AG09319 (cell line): ENCODE results near the gene RPS27.

Experiments used
- DNase-seq: peaks from one replicate; pipeline ENCODE4 v3.0.0-alpha.2; 2010; ENCODE audit warnings: low read depth; ENCODE audit errors: extremely low read depth
- TF ChIP-seq, protein P1 (sequence below): IDR thresholded peaks from 2 replicates; pipeline ENCODE4 v1.5.1; 2011; ENCODE audit warnings: low read depth, mild to moderate bottlenecking, inconsistent platforms, low read length, moderate library complexity

Gene RPS27

DNA sequence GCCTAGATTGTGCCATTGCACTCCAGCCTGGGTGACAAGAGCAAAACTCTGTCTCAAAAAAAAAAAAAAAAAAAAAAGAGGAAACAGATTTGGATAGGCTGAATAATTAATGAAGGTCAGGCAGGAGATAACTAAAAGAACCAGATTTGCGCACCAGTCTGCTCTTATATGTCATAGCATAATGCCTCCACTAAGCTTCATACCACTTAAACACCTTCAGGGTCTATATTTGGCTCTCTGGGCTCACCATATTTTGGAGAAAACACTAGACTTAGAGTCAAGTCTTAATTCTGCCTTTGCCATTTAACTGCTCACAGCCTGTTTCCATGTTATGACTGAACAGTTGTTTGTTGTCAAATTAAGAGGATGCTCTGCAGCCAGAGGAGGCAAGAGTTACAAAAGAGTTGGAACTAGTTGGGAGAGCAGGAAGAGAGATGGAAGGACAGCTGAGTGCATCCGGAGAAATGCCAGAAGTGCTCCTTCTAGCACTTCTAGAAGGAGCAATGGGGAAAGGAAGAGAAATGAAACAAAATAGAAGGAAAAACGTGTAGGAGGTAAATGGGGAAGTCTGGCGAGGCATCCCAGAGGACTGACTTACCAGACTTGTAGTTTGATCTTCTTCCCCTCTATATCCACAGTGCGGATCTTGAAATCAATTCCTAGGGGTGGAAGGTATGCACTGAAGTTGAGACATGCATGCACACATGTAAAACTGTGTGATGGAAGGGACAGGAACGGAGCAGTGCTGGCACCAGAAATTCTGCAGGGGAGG, 6.3 kb upstream of the RPS27 start:
- TF ChIP-seq, protein P1, sequence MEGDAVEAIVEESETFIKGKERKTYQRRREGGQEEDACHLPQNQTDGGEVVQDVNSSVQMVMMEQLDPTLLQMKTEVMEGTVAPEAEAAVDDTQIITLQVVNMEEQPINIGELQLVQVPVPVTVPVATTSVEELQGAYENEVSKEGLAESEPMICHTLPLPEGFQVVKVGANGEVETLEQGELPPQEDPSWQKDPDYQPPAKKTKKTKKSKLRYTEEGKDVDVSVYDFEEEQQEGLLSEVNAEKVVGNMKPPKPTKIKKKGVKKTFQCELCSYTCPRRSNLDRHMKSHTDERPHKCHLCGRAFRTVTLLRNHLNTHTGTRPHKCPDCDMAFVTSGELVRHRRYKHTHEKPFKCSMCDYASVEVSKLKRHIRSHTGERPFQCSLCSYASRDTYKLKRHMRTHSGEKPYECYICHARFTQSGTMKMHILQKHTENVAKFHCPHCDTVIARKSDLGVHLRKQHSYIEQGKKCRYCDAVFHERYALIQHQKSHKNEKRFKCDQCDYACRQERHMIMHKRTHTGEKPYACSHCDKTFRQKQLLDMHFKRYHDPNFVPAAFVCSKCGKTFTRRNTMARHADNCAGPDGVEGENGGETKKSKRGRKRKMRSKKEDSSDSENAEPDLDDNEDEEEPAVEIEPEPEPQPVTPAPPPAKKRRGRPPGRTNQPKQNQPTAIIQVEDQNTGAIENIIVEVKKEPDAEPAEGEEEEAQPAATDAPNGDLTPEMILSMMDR: no peak
- DNase-seq: no peak

DNA sequence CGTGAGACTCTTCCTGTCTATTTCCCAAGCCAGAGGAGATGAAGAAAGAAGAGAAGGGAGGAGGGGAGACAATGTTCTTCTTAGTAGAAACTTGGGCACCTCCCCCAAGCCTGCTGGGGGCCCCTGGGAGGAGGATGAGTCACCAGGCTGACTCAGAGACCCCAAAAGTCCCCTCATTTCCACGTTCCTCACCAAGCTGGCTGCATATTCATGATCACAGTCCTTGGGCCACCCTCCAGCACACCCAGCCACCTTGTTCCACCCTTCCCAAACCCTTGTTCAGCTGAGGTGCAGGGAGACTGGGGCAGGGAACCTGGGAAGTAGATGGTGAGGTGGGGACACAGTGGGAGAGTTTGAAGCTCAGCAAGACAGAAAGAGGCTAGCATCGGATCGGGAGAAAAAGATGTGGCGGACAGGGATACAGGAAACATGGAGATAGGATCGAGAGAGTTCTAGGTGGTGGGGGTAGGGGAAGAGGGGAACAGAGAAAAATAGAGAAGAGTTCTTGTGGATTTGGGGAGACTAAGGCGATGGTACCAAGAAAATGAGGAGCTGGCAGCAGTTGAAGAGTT, 5.1 kb upstream of the RPS27 start:
- no peak for DNase-seq
- TF ChIP-seq, protein P1: no peak

DNA sequence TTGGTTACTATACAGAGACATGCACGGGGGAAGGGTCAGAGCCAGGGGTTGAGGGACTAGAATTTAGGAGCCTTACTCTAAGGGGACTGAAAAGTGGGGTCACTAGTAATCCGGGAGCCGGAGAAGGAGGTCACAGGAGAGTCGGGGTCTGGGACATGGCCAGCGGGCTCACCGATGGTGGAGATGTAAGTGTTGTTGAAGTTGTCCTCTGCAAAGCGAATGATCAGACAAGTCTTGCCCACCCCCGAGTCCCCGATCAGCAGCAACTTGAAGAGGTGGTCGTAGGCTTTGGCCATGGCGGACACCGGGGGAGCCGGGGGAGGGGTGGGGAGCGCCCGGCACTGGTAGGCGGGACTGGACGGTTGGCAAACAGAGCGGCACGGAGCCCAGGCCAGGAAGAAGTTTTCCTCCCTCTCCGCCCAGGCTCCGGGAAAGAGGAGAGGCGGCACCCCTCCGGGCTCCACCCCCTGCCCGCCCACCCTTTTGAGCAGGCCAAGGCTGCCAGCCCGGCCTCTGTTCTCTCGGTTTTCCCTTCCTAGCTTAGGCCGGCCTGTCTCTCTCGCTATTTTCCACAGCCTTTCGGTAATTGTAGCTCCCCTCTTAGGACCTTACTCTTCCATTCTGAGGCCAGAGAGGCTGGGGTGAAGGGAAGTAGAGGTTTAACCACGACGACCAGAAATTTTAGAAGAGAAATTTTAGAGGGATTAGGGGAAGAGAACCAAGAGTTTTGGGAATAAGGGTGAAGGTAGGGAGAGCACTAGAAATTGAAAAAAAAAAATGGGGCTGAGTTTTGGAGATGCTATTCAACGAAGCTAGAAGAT, 4.4 kb upstream of the RPS27 start, which contains the start of gene RAB13:
RAB13 (minus strand) TSS at position 399 of the 821 bp plus-strand sequence; CDS start at position 296, 103 bp downstream.
- TF ChIP-seq, protein P1: no peak

DNA sequence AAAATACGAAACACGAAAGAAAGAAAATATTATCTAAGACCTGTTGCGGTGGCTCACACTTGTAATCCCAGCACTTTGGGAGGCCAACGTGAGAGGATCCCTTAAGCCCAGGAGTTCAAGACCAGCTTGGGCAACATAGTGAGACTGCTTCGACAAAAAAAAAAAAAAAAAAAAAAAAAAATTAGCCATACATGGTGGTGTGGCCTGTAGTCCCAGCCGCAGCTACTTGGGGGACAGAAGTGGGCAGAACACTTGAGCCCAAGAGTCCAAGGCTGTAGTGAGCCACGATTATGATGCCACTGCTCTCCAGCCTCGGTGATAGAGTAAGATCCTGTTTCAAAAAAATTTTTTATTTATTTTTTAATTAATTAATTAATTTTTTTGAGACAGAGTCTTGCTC, 2.9 kb upstream of the RPS27 start:
- no peak for DNase-seq
- TF ChIP-seq, protein P1: no peak

More for the DNA sequence above, 4.4 kb upstream of the RPS27 start, which contains the start of gene RAB13:
- DNase-seq: peak; percentile 70

DNA sequence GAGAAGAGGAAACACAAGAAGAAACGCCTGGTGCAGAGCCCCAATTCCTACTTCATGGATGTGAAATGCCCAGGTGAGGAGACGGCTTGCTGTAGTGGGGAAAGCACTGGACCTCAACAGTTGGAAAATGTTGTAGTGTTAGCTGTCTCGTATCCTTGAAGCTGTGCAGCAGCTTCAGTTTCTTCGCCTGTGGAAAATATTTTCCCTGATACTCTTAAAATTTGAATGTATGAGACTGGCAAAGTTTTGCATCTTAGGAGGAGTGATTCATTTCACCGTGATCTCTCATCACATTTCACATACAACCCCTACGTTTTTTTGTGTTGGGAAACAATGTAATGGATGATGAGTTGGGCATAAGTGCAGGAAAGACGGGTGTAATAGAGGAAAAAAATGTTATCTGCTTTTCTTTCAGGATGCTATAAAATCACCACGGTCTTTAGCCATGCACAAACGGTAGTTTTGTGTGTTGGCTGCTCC, 629 bp downstream of the RPS27 start:
- TF ChIP-seq, protein P1: no peak
- no peak for DNase-seq

DNA sequence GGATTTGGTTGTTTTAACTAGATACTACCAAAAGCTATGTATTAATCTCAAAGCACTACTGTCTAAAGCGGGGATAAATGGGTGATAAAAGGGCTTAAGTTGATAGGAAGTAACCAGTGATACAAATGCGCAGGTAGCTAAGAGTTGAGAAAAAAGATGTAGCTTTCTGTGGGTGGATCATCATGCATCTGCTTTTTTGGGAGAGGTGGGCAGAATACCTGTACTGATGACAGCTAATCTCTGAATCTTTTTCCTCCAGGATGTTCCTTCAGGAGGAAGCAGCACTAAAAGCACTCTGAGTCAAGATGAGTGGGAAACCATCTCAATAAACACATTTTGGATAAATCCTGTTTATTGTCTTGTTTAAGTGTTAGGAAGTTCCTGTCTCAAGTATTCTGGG, 1.2 kb downstream of the RPS27 start:
- TF ChIP-seq, protein P1: no peak
- DNase-seq: no peak
